ENCODE results near the gene SNX22. TPM values are rescaled to one million over a fixed set of nuclear protein-coding genes. Genes with fewer than 3 reads are reported as not detected.

The SNX22 gene
- total and polyA plus RNA-seq, 2 of the 8 experiments (the other 6 are each of a cell fraction or from before 2014, with no cell fraction given) = 4.9 TPM

GRCh38 chr15:64121614-64122013, 29.9 kb upstream of the SNX22 start:
- Histone ChIP-seq H2AK5ac (ENCODE audit: low read depth, low read length) (no peak overlapping the region), H3K4me3 (ENCODE audit: extremely low read depth in 1 of 4, insufficient read depth in 2 of 4, low read depth in 3 of 4, low read length in 4 of 4) (no peak overlapping the region), H4K91ac (replicated peaks; ENCODE audit: insufficient read length, low read length) (no peak overlapping the region), H4K5ac (ENCODE audit: insufficient read length, low read depth, low read length) (no peak overlapping the region), H3K79me1 (ENCODE audit: low read depth, low read length) (no peaks in the 10 kb centered on the region; the same call in 1 of the 2 replicates), H2BK5ac (ENCODE audit: low read depth, low read length) (no peak overlapping the region), H2BK12ac (ENCODE audit: low read depth, low read length) (no peak overlapping the region), H3K9ac (replicated peaks in 1 of 4; ENCODE audit: extremely low read depth in 1 of 4, low read depth in 3 of 4, low read length in 3 of 4) (no peak overlapping the region), H3K4me1 (replicated peaks in 1 of 4; ENCODE audit: control insufficient read depth in 3 of 4, insufficient read depth in 4 of 4, low read length in 3 of 4) (no peaks in the 10 kb centered on the region), H2AFZ (ENCODE audit: low read length) (no peak overlapping the region), H3K27me3 (replicated peaks in 1 of 4; ENCODE audit: control insufficient read depth in 3 of 4, extremely low read depth in 1 of 4, insufficient read depth in 3 of 4, low read length in 3 of 4) (no peaks in the 10 kb centered on the region), H3K36me3 (ENCODE audit: control insufficient read depth in 2 of 4, insufficient read depth in 4 of 4, low read length in 3 of 4) (peaks cover 6 to 40% (median 13%) of the 10 kb centered on the region in 4 experiments; a peak in 7 of 8 replicates), H3K9me3 (ENCODE audit: insufficient read depth in 2 of 2, low read depth in 1 of 2, low read length in 1 of 2) (no peaks in the 10 kb centered on the region), H4K20me1 (replicated peaks in 1 of 2; ENCODE audit: control insufficient read depth in 1 of 2, insufficient read depth in 2 of 2, low read length in 2 of 2) (no peaks in the 10 kb centered on the region), H2BK20ac (ENCODE audit: low read length) (no peak overlapping the region), H3K27ac (ENCODE audit: low read depth, low read length) (no peak overlapping the region), H3K56ac (replicated peaks; ENCODE audit: insufficient read length, low read depth, low read length) (no peak overlapping the region), H3K4me2 (ENCODE audit: insufficient read depth in 1 of 2, low read depth in 2 of 2, low read length in 2 of 2) (no peak overlapping the region), H3K18ac (ENCODE audit: extremely low read depth, low read length) (no peak overlapping the region), H2BK15ac (ENCODE audit: low read length) (no peak overlapping the region), H3K23ac (ENCODE audit: insufficient read length) (no peak overlapping the region), H3K79me2 (ENCODE audit: control insufficient read depth in 1 of 2, insufficient read depth in 2 of 2, low read length in 2 of 2) (no peaks in the 10 kb centered on the region), H4K8ac (ENCODE audit: extremely low read depth, insufficient read depth, low read length) (no peak overlapping the region), H3K23me2 (ENCODE audit: low read depth, low read length) (no peaks in the 10 kb centered on the region), H3K14ac (ENCODE audit: insufficient read length) (no peak overlapping the region), H3K4ac (replicated peaks; ENCODE audit: insufficient read length, low read depth, low read length) (no peak overlapping the region), H2BK120ac (replicated peaks; ENCODE audit: low read depth, low read length) (no peak overlapping the region)
- CTCF ChIA-PET (ENCODE audit: partially characterized antibody) = interaction anchor here (1.1 to 2.3 kb wide), 3 partner anchors 10 to 31 kb away, joined by 3 to 9 read pairs (median 5); no protein-coding TSS in a partner anchor
- DNase-seq (ENCODE audit: low read depth in 1 of 2, low spot score in 2 of 2) (no peak), FAIRE-seq (no peak)
- WGBS, 2 experiments (ENCODE audit: extremely low coverage in 1 of 2, insufficient coverage in 1 of 2, insufficient read length in 1 of 2, insufficient replicate concordance in 2 of 2, low coverage in 1 of 2, low lambda C conversion rate in 2 of 2, missing lambda C conversion rate in 1 of 2) = 88% methylated on average over 4 of the region's 4 CpGs; no CpG with 5 or more reads in 1 of the 2 experiments
- POLR2A ChIA-PET (ENCODE audit: partially characterized antibody) = interaction anchor here (0.9 to 1.4 kb wide), 2 partner anchors 17 to 32 kb away, joined by 3 read pairs; no protein-coding TSS in a partner anchor
- TF ChIP-seq BACH1 (IDR thresholded peaks at IDR 0.05; ENCODE audit: low read length) = no peak
- TF ChIP-seq GTF2F1 (IDR thresholded peaks at IDR 0.05; ENCODE audit: borderline replicate concordance, low read depth, low read length) = no peak
- no peak for TF ChIP-seq TBP (IDR thresholded peaks at IDR 0.05; ENCODE audit: low read depth, low read length)
- TF ChIP-seq BRCA1 (IDR thresholded peaks at IDR 0.05; ENCODE audit: low read depth, low read length) = no peak
- TF ChIP-seq RBBP5 (IDR thresholded peaks at IDR 0.05; ENCODE audit: borderline replicate concordance, low read depth, low read length) = no peak
- no peak for TF ChIP-seq EP300 (IDR thresholded peaks at IDR 0.05; ENCODE audit: borderline replicate concordance in 1 of 2, low read depth in 2 of 2, low read length in 2 of 2)
- TF ChIP-seq ZNF274 (IDR thresholded peaks at IDR 0.05; ENCODE audit: borderline replicate concordance, extremely low read depth, low read length) = no peak
- TF ChIP-seq TAF1 (IDR thresholded peaks at IDR 0.05; ENCODE audit: low read depth, low read length) = no peak
- TF ChIP-seq POU5F1 (IDR thresholded peaks at IDR 0.05; ENCODE audit: low read depth, low read length) = no peak
- TF ChIP-seq FOSL1 (IDR thresholded peaks at IDR 0.05; ENCODE audit: insufficient read depth, low read depth, low read length) = no peak
